Stimulated activated CD4-positive, alpha-beta T cell treated with anti-CD3 and anti-CD28 coated beads, TNF-alpha, amount 100 ng/mL, for 48 hours (primary cell): Measurements from ENCODE around the gene CLIC2.

Experiments used
- DNase-seq, 3 donors: peaks; one replicate each; pipeline ENCODE4 v3.0.0-alpha.2; 2020; ENCODE audit warnings: low read depth in 3 of 3

Gene CLIC2

DNA sequence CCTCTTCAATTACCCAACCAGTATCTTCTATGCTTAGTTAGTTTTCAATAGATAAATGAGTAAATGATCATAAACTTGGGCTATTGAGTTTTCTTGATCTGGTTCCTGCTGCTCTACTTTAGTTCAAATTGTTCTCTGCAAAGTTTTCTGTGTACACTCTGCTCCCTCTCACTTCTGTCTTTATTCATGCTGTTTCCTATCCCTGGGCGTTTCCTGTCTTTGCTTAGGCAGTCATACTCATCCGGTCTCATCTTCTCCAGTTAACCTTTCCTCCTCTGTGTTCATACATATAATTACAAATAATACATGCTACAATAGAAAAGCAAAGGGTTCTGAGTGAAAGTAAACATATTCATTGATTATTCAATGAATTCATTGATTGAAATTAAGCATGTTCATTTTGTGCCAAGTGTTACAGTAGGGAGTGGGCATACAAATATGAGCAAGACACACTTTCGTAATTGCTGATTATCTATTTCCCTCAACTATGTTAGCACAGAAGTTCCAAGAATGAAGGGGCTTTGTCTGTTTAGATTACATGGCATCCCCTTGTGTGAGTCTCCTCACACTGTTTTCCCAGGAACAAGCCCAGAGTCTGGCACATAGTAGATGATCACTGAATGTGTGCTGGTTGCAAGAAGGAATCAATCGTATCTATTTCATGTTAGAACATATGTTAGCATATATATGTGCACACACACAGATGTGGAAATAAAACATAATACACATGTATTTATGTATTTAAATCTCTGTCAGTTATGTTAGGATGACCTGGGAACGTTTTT, 71.3 kb downstream of the CLIC2 start:
- DNase-seq, result no peak

DNA sequence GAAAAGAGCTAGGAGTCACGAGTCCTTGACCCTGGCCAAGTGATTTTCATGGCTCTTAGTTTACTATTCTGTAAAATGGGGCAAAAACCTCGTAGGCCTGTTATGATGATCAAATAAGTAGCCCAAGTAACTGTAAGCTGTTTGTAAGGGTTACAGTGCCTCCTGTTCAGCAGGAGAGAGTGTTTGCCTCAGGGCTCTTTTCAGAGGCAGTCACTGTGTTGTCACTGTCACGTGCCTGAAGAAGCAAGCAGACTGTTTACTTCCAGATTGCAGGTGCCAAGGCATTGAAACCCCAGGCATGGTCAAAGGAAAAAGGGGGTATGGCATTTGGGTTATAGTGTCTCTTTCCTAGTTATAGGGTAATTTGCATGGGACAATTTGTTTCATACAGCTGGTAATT, 74.7 kb downstream of the CLIC2 start:
- DNase-seq, result no peak

DNA sequence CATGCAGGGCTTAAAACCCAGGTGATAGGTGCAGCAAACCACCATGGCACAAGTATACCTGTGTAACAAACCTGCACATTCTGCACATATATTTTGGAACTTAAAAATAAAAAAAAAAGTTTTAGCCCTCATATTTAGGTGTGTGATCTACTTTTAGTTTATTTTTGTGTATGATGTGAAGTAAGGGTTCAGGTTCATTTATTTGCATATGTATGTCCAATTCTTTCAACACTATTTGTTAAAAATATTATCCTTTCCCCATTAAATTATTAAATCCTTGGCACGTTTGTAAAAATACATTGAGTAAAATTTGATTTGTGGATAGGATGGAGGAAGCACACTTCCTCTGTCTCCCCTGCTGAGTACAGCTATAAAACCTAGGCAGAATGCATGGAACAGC, 83.0 kb downstream of the CLIC2 start:
- no peak for DNase-seq

GRCh38 chrX:155247497-155247896, 86.9 kb downstream of the CLIC2 start:
- no peak for DNase-seq

DNA sequence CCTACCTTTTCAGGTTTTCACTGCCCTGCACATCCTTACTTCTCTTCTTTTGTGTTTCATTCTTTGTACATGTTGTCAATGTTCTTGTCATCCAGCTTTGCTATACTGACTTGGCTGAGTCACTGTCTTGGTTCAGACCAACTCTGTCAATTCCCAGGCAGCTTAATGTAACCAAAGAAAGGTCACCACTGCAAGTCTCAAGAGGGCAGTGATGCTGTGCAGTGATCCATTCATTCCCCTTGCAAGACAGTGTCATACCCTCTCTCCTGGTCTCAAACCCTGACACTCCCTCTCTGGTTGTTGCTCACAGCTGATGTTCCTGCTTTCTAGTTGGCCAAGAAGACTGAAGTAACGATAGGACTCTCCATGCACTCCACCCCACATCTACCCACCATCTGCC, 87.7 kb downstream of the CLIC2 start:
- no peak for DNase-seq

- no peak for DNase-seq
Observed at GRCh38 chrX:155242300-155242699, 92.1 kb downstream of the CLIC2 start.

DNA sequence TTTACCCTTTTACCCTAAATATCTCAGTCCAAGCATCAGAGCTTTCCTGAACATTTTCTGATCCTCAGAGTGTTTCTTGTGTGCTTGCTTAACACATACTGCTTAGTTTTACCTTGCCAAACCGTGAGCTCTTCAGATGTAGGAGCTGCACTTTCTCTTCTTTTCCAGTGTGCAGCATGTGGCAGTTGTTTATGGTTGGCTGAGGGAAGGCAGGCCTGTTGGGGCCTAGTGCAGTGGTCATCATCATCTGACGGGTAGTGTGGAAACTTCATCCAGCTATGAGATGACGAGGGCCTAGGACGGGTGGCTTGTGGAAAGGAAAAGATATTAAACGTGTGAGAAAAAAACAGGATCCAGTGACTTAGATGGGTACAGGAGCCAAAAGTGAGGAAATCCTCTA, 96.7 kb downstream of the CLIC2 start:
- no peak for DNase-seq

- DNase-seq, result no peak
Observed at GRCh38 chrX:155235891-155236290, 98.5 kb downstream of the CLIC2 start.

GRCh38 chrX:155231163-155231562, 103.3 kb downstream of the CLIC2 start:
- DNase-seq, result no peak
